Peyer's patch (tissue), 4 donors: ENCODE results near the gene PPM1J.

Experiments
- POLR2A ChIP-seq, 2 donors: fragments of 450-650 bp; IDR thresholded peaks; one replicate each; pipeline ENCODE4 v1.5.1; 2017; ENCODE audit warnings: antibody characterized with exemption in 2 of 2, mild to moderate bottlenecking in 2 of 2, moderate library complexity in 2 of 2
- TF ChIP-seq, protein P1 (sequence below), 6 experiments: fragments of 450-650 bp in 4 of 6; fragments of 200-600 bp in 2 of 6; sonication (generic) in 1 of 6; IDR thresholded peaks; one replicate each; pipeline ENCODE4 v1.5.1; 2017 to 2019; ENCODE audit warnings: antibody characterized with exemption in 6 of 6, mild to moderate bottlenecking in 3 of 6, moderate library complexity in 1 of 6

DNA sequence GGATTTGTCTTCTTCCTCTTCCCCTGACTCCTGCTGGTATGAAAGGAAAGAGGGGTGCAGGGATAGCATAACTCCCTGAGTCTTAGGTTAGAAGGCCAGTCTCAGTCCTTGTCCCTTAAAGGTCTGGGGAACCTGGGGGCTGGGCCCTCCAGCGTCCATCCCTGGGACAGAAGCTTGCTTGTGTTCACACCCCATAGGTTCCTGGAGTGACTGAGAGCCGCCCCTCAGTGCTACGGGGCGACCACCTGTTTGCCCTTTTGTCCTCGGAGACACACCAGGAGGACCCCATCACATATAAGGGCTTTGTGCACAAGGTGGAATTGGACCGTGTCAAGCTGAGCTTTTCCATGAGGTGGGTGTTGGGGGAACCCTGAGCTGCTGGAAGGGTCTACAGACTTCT lies 21.3 kb downstream of the PPM1J start:
- TF ChIP-seq, protein P1, sequence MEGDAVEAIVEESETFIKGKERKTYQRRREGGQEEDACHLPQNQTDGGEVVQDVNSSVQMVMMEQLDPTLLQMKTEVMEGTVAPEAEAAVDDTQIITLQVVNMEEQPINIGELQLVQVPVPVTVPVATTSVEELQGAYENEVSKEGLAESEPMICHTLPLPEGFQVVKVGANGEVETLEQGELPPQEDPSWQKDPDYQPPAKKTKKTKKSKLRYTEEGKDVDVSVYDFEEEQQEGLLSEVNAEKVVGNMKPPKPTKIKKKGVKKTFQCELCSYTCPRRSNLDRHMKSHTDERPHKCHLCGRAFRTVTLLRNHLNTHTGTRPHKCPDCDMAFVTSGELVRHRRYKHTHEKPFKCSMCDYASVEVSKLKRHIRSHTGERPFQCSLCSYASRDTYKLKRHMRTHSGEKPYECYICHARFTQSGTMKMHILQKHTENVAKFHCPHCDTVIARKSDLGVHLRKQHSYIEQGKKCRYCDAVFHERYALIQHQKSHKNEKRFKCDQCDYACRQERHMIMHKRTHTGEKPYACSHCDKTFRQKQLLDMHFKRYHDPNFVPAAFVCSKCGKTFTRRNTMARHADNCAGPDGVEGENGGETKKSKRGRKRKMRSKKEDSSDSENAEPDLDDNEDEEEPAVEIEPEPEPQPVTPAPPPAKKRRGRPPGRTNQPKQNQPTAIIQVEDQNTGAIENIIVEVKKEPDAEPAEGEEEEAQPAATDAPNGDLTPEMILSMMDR (IDR thresholded peaks at IDR 0.05) = no peak
- TF ChIP-seq POLR2A (IDR thresholded peaks at IDR 0.05) = no peak
